C1 segment of cervical spinal cord (tissue), 14 donors: Measurements from ENCODE around the gene ARFGAP1.
A peak's percentile ranks its signal among the peaks of the same experiment; 100 is the strongest.
"Not testable (repeated sequence)": the region's sequence is repeated elsewhere in the genome, so short reads cannot be mapped to it uniquely, and the experiment has no call there.

Experiments
- DNase-seq, 14 donors: peaks; one replicate each; lab custom pipeline; 2025; lab: John Stamatoyannopoulos, UW

The ARFGAP1 gene

DNA sequence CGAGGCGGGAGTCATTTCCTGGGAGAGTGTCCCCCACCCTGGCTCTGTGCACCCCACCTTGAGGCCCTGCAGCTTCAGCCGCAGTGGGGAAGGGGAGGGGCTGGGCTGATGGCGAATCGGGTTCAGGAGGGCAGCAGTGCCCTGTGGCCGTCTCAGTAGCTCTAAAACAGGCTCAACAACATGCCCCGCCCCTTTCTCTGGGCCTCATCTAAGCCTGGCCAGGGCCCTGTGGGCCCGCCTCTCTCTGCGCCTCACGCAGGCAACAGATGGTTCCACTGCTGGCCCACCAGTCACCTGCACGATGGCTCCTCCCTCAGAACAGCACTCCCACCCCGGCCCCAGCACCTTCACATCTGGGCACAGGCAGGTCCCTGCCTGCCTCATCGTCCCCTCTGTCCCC is 58.3 kb downstream of the ARFGAP1 start:
- DNase-seq: no peak

DNA sequence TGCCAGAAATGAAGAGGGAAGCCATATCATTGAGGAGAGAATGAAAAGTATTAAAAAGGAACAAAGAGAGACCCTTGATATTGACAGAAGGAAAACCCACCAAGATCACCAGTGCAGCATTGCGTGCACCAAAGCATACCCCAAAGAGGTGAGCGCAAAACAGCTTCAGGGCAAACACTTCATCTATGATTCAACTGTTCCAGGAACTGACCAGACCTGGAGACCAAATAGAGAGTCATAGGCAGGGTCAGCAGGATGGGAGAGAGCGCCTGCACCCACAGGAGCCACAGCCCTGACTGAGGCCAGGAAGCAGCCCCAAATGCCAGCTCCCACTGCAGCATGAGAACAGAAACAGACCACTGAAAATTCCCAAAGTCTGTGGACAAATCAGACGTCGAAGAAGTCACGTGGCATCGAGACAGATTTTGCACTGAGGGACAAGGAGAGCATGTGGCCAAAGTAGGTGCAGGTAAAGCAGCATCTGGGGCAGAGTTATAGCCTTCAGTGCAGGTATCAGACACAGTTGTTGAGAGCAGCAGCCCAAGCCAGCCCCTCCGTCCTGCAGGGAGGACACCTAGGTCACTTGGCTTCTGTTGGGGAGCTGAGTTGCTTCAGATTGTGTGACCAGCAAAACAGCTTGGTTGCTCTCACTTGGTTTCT is 59.3 kb downstream of the ARFGAP1 start:
- DNase-seq: no peak

DNA sequence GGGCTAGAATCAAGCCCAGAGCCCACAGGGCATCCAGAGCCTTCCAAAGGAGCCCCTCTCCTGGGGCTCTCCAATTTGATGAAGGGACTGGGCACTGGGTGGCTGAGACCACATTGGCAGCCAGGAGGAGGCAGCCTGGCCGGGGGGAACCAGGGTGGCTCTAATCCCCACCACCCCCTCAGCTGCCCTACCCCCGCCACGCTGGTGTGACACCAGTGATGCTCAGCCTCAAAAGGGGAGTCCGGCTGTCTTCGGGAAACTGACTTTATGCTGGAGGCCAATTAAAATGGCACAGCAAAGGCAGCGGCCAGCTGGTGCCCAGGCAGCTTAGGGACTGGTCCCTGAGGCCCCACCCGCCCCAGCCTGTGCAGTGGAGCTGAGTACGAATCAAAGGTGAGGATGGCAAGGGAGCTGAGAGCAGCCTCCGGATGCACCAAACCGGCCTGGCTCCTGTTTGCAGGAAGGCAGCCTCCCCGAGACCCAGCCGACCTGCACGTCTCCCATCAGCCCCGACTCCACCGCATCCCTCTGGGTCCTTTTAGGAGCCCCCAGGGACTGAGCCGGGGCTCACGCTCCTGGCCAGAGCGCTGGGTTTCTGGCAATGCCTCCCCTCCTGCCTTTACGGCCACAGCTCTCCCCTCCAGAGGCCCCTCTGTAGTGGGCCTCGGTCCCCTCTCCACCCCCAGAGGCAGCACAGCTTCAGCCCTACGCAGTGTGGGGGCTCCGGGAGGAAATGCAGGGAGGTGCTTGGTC is 60.1 kb downstream of the ARFGAP1 start:
- DNase-seq: no peak

DNA sequence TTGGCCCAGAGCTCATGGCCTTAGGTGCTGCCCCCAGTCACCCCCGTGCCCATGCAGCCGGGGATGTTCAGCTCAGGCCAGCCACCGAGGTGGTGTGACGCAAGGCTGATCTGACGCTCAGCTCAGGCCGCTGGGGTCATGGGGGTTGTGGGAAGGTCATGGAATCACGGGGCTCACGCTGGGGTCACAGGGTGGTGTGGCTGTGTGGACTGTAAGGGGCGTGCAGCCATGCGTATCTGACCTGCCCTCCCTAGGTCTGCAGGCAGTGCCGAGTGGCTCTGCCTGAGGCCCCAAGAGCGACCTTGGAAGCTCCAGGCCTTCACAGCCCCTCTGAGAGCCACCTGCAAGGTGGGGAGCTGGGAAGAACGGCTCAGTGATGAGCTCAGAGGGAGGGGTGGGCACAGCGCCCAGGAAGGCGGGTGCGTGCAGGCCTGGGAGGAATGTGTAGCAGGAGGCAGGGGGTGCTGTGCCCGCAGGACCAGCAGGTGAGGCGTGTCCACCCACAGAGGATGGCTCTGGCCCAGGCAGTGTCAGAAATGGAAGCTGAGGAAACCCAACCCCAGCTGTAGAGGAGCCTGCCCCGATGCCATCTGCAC is 60.7 kb downstream of the ARFGAP1 start:
- DNase-seq: peak in 1 of 14 donors; percentile 45

DNA sequence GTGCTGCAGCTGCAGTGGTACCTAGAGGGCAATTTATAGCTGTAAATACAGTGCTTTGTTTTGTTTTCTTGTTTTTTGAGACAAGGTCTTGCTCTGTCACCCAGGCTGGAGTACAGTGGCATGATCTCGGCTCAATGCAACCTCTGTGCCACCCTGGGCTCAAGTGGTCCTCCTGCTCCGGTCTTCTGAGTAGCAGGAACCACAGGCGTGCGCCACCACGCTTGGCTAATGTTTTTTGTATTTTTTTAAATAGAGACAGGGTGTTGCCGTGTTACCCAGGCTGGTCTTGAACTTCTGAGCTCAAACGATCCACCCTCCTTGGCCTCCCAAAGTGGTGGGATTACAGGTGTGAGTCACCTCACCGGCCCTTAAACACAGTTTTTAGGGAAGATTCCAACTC is 61.7 kb downstream of the ARFGAP1 start:
- DNase-seq: no peak

DNA sequence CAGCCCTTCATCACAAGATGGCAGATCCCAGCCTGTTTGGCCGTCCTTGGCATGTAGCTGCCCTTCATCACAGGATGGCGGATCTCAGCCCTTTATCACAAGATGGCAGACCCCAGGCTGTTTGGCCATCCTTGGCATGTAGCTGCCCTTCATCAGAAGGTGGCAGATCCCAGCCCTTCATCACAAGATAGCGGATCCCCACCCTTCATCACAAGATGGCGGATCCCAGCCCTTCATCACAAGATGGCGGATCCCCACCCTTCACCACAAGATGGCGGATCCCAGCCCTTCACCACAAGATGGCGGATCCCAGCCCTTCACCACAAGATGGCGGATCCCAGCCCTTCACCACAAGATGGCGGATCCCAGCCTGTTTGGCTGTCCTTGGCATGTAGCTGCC is 62.4 kb downstream of the ARFGAP1 start:
- DNase-seq: not testable (repeated sequence)

DNA sequence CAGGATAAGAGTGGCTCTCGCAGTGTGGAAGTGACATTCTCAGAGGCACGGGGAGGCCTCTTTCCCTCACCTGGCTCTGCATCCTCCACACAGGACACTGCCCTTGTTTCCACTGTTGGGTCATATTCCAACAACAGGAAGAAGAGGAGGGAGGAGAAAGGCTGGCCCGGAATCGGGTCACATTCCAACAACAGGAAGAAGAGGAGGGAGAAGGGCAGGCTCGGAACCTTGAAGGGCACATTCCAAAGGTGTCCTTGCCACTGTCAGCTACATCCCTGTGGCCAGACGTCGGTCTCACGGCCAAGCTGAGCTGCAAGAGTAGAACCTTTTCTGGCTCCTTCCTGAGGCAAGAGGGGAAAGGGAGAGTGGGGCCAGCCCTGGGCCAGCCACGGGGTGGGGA is 63.1 kb downstream of the ARFGAP1 start:
- no peak for DNase-seq

DNA sequence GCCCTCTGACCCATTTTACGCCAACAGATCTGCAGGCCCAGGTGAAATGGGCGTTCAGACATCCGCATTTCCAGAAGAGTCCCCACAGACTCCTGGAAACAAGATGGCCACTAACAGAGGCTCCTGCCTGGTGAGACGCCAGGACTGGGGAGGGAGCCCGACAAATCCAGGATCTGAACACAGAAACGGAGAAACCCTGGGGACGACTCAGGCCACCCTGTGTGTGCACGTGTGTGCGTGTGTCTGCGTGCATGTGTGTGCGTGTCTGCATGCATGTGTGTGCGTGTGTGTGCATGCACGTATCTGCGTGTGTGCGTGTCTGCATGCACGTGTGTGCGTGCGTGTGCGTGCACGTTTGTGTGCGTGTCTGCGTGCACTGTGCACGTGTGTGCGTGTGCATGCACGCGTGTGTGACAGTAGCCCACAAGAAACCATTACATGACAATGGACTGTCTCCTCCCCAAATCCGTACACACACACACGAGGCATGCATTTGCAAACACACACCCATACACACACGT is 63.7 kb downstream of the ARFGAP1 start:
- DNase-seq: no peak

DNA sequence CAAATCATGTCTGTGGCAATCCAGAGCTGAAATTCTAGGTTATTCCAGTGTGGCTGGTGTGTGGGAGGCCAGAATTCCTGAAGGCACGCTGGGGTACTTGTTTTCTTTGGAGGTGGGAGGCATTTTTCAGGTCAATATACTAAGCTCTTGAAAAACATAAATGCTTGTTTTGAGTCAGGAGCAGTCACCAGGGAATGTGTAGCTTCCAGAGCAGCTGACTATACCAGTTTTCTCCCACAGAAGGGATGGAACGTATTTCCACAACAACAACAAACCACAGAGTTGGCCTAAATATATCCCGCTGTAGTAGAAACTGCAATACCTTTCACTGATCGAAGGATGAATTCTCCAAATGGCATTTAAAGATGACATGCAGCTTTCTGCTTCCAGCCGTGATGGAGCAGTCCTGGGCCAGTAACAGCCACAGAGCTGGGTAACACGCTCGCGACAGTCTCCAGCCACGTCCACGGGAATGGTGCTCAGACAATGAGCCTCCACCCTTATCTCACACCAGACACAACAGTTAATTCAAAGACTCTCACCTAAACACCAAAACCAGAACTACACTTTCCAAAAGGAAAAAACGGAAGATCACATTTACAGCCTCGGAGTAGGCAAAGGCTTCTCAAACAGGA is 65.3 kb downstream of the ARFGAP1 start:
- no peak for DNase-seq
